Mesenchymal stem cell (in vitro differentiated cells and primary cell): ENCODE results near the gene PDZRN3.

ENCODE experiments used
- DNase-seq: peaks from one replicate; pipeline ENCODE4 v3.0.0-alpha.2; 2013
- H2AFZ ChIP-seq: one replicate; pipeline ENCODE4 v1.6.1; 2013; ENCODE audit warnings: low read depth, mild to moderate bottlenecking, control low read depth, inconsistent platforms, low read length, moderate library complexity
- H2AK5ac ChIP-seq: 2 replicates; pipeline ENCODE4 v1.6.1; 2013; ENCODE audit warnings: low read length, moderate library complexity, mild to moderate bottlenecking, inconsistent platforms; ENCODE audit not compliant: severe bottlenecking
- H2BK120ac ChIP-seq: one replicate; pipeline ENCODE4 v1.6.1; 2013; ENCODE audit warnings: low read depth, mild to moderate bottlenecking, inconsistent platforms, low read length, moderate library complexity
- H2BK12ac ChIP-seq, 2 experiments: one replicate each; pipeline ENCODE4 v1.6.1; 2013; ENCODE audit warnings: inconsistent platforms in 2 of 2, low read length in 2 of 2, mild to moderate bottlenecking in 2 of 2, moderate library complexity in 2 of 2, control low read depth in 1 of 2
- H2BK15ac ChIP-seq: one replicate; pipeline ENCODE4 v1.6.1; 2013; ENCODE audit warnings: mild to moderate bottlenecking, low read depth, inconsistent platforms; ENCODE audit not compliant: poor library complexity, severe bottlenecking
- H2BK5ac ChIP-seq: 2 replicates; pipeline ENCODE4 v1.6.1; 2013; ENCODE audit warnings: low read depth, mild to moderate bottlenecking, low read length, control low read depth, inconsistent platforms; ENCODE audit not compliant: poor library complexity, severe bottlenecking
- H3K14ac ChIP-seq, 2 experiments: one replicate each; pipeline ENCODE4 v1.6.1; 2013; ENCODE audit warnings: inconsistent platforms in 2 of 2, low read length in 2 of 2, control low read depth in 1 of 2, mild to moderate bottlenecking in 1 of 2, moderate library complexity in 1 of 2
- H3K18ac ChIP-seq, 2 experiments: one replicate each; pipeline ENCODE4 v1.6.1; 2013; ENCODE audit warnings: inconsistent platforms in 2 of 2, low read length in 2 of 2, control low read depth in 1 of 2, low read depth in 1 of 2, mild to moderate bottlenecking in 1 of 2
- H3K23ac ChIP-seq, 2 experiments: one replicate each; pipeline ENCODE4 v1.6.1; 2013; ENCODE audit warnings: inconsistent platforms in 2 of 2, low read length in 2 of 2, mild to moderate bottlenecking in 2 of 2, moderate library complexity in 2 of 2, control low read depth in 1 of 2
- H3K27ac ChIP-seq: 2 replicates; pipeline ENCODE4 v1.5.1; 2013; ENCODE audit warnings: mild to moderate bottlenecking, moderate library complexity, low read length, control low read depth, inconsistent platforms; ENCODE audit not compliant: poor library complexity, severe bottlenecking
- H3K27me3 ChIP-seq, 2 experiments: 2 replicates each; pipeline versions ENCODE4 v1.6.1 to v1.7.0; 2013; ENCODE audit warnings: low read length in 2 of 2, mild to moderate bottlenecking in 2 of 2, moderate library complexity in 2 of 2, control low read depth in 1 of 2, inconsistent platforms in 1 of 2; ENCODE audit not compliant: control insufficient read depth in 1 of 2, insufficient read depth in 1 of 2
- H3K36me3 ChIP-seq, 2 experiments: 2 replicates each; pipeline versions ENCODE4 v1.6.1 to v1.7.0; 2013; ENCODE audit warnings: low read length in 2 of 2, control low read depth in 1 of 2, inconsistent platforms in 1 of 2, low read depth in 1 of 2, mild to moderate bottlenecking in 1 of 2; ENCODE audit not compliant: insufficient read depth in 2 of 2, control insufficient read depth in 1 of 2
- H3K4ac ChIP-seq, 2 experiments: one replicate each; pipeline ENCODE4 v1.6.1; 2013; ENCODE audit warnings: inconsistent platforms in 2 of 2, low read length in 2 of 2, mild to moderate bottlenecking in 2 of 2, moderate library complexity in 2 of 2, control low read depth in 1 of 2, low read depth in 1 of 2
- H3K4me1 ChIP-seq: 2 replicates; pipeline ENCODE4 v1.6.1; 2013; ENCODE audit warnings: low read depth, low read length, control low read depth; ENCODE audit not compliant: control insufficient read depth, insufficient read depth
- H3K4me2 ChIP-seq: 2 replicates; pipeline ENCODE4 v1.6.1; 2013; ENCODE audit warnings: low read length, mild to moderate bottlenecking, inconsistent platforms; ENCODE audit not compliant: poor library complexity, severe bottlenecking
- H3K4me3 ChIP-seq, 2 experiments: 2 replicates each; pipeline versions ENCODE4 v1.5.1 to v1.7.0; 2013; ENCODE audit warnings: low read length in 2 of 2, mild to moderate bottlenecking in 2 of 2, control low read depth in 1 of 2, low read depth in 1 of 2; ENCODE audit not compliant: insufficient read depth in 1 of 2
- H3K79me1 ChIP-seq: replicated peaks from 2 replicates; pipeline ENCODE4 v1.6.1; 2013; ENCODE audit warnings: mild to moderate bottlenecking, control low read depth, low read length, inconsistent platforms; ENCODE audit not compliant: poor library complexity, severe bottlenecking
- H3K9ac ChIP-seq: 2 replicates; pipeline ENCODE4 v1.7.0; 2013; ENCODE audit warnings: mild to moderate bottlenecking, low read length, moderate library complexity
- H3K9me3 ChIP-seq: 2 replicates; pipeline ENCODE4 v1.7.0; 2013; ENCODE audit warnings: mild to moderate bottlenecking, low read length; ENCODE audit not compliant: control insufficient read depth
- H4K8ac ChIP-seq: one replicate; pipeline ENCODE4 v1.6.1; 2013; ENCODE audit warnings: inconsistent platforms, mild to moderate bottlenecking, low read length, moderate library complexity
- H4K91ac ChIP-seq: one replicate; pipeline ENCODE4 v1.6.1; 2013; ENCODE audit warnings: mild to moderate bottlenecking, low read length, inconsistent platforms
- WGBS: methylation state at CpG from one replicate; pipeline ENCODE4 v1.1.7; 2013; ENCODE audit warnings: mixed read lengths; 5-methylcytosine and 5-hydroxymethylcytosine counted together

PDZRN3 gene

DNA sequence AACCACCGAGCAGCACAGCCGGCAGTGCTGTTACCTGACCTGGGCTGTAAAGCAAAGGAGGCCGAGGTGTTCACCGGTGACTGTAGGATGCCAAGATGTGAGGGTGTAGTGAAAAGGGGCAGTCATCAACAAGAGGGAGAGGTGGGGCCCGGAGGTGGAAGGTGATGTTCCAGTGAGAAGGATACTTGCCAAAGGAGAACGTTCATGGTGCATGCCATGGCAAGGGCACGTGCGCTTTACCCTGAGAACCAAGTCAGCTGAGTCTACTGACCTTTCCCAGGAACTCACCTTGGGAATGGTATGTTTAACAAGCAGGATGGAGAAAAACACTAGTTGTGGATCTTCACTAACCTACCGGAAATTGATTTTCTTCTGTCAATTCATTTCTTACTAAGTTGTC lies 211.1 kb downstream of the PDZRN3 start:
- Histone ChIP-seq H3K79me1 (no peaks in the 10 kb centered on the region), H3K9ac (no peak overlapping the region), H4K91ac (peak overlapping the region; percentile 39), H2BK15ac (no peak overlapping the region), H3K23ac (no peak overlapping the region), H3K4me3 (no peak overlapping the region), H2AFZ (no peak overlapping the region), H3K18ac (no peak overlapping the region), H3K9me3 (no peaks in the 10 kb centered on the region), H2BK5ac (no peak overlapping the region), H3K4ac (no peak overlapping the region), H2BK120ac (no peak overlapping the region), H4K8ac (no peak overlapping the region), H2BK12ac (no peak overlapping the region), H3K27me3 (peaks cover 0 to 3% of the 10 kb centered on the region in 2 experiments), H3K4me1 (no peaks in the 10 kb centered on the region), H3K14ac (no peak overlapping the region), H3K36me3 (peaks cover 0 to 26% of the 10 kb centered on the region in 2 experiments), H2AK5ac (no peak overlapping the region), H3K27ac (no peak overlapping the region), H3K4me2 (no peak overlapping the region)
- 92% methylated on average over 8 of the region's 9 CpGs for WGBS
- no peak for DNase-seq

DNA sequence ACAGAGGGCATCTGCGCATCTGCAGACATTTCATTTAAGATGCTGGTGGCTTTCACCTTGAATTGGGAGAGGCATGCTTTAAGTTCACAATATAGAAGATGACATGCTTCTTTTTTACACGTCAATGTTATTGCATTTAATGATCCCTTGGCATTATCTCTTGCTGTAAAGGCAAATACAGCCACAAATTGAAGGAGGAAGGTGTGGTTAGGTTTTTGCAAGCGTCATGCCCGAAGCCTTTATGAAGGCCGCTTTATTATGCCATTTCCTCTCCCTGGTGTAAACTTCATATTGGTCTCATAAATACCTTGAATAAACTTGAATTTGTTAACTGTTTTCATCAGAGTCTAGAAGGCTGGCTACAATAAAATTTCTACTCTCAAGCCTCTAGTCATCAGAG lies 212.7 kb downstream of the PDZRN3 start:
- Histone ChIP-seq H3K36me3 (peaks cover 0 to 26% of the 10 kb centered on the region in 2 experiments), H3K27ac (no peak overlapping the region), H3K23ac (no peak overlapping the region), H3K18ac (no peak overlapping the region), H3K4me1 (no peaks in the 10 kb centered on the region), H3K4ac (no peak overlapping the region), H2BK12ac (no peak overlapping the region), H2AK5ac (no peak overlapping the region), H3K4me3 (no peak overlapping the region), H3K4me2 (no peak overlapping the region), H4K91ac (no peak overlapping the region), H3K14ac (no peak overlapping the region), H2BK15ac (no peak overlapping the region), H3K9me3 (no peaks in the 10 kb centered on the region), H2BK120ac (no peak overlapping the region), H3K9ac (no peak overlapping the region), H3K27me3 (peaks cover 0 to 3% of the 10 kb centered on the region in 2 experiments), H2BK5ac (no peak overlapping the region), H3K79me1 (no peaks in the 10 kb centered on the region), H2AFZ (no peak overlapping the region), H4K8ac (no peak overlapping the region)
- WGBS: 100% methylated on average over 1 of the region's 5 CpGs
- no peak for DNase-seq

DNA sequence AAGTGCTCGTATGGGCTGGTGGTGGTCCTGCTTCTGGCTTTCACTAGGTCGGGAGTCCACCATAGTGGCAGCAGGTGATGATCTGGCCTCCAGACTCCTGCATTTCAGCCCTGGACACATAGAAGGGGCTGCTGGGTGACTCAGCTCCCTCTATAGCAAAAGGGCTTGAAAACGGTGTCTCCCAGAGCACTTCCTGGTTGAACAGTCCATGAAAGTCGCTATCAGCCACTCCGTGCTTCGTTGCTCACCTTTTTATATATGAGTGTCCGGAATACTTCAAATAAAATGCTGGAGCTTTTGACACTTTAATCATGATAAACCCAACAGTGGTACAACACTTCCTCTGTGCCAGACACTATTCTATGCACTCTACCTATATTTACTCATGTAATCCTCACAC lies 213.2 kb downstream of the PDZRN3 start:
- no peaks in the 10 kb centered on the region for H3K79me1 ChIP-seq
- no peaks in the 10 kb centered on the region for H3K4me1 ChIP-seq
- H2BK120ac ChIP-seq: no peak overlapping the region
- H3K9ac ChIP-seq: no peak overlapping the region
- no peak for DNase-seq
- H3K18ac ChIP-seq: peak overlapping the region in 1 of 2 experiments; percentile 21
- H3K27me3 ChIP-seq: peaks cover 0 to 3% of the 10 kb centered on the region in 2 experiments
- H3K36me3 ChIP-seq: peaks cover 0 to 26% of the 10 kb centered on the region in 2 experiments
- H3K4me2 ChIP-seq: no peak overlapping the region
- no peak overlapping the region for H3K4me3 ChIP-seq
- 92% methylated on average over 7 of the region's 7 CpGs for WGBS
- H3K14ac ChIP-seq: peak overlapping the region in 1 of 2 experiments; percentile 88
- H3K23ac ChIP-seq: peak overlapping the region in 1 of 2 experiments; percentile 83
- no peak overlapping the region for H4K91ac ChIP-seq
- no peak overlapping the region for H3K4ac ChIP-seq
- H2BK5ac ChIP-seq: no peak overlapping the region
- no peak overlapping the region for H2AK5ac ChIP-seq
- no peaks in the 10 kb centered on the region for H3K9me3 ChIP-seq
- no peak overlapping the region for H4K8ac ChIP-seq
- no peak overlapping the region for H2BK15ac ChIP-seq
- no peak overlapping the region for H2AFZ ChIP-seq
- H2BK12ac ChIP-seq: no peak overlapping the region
- no peak overlapping the region for H3K27ac ChIP-seq

DNA sequence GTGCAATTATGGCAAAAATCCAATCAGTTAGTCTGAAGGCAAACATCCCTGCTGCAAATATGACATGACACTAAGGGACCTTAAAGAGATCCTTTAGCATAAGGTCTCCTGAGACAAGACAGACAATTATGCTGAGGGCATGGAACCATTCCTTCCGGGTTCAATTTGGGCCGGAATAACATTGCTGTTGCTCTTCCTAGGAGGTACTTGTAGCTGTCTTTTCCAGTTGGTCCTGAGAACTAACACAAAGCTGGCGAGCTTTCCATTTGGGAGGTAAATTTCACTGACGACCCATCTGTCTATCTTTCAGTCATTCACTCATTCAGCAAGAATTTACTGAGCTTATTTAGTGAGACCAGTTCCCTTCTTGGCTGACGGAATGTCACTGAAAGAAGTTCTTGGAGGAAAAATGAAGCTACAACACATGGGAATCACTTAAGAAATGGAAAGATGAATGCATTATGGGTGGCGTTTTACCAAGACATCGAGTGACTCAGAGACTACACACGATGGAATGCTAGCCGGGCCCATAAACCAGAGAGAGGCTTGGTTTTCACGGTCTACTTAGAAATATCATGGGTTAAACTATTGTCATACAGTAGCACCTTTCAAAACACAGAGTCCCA lies 215.5 kb downstream of the PDZRN3 start:
- H2BK15ac ChIP-seq: no peak overlapping the region
- no peak overlapping the region for H3K4me2 ChIP-seq
- H3K18ac ChIP-seq: no peak overlapping the region
- H2BK120ac ChIP-seq: no peak overlapping the region
- H3K36me3 ChIP-seq: peaks cover 0 to 26% of the 10 kb centered on the region in 2 experiments
- 94% methylated on average over 10 of the region's 10 CpGs for WGBS
- H4K91ac ChIP-seq: no peak overlapping the region
- no peak overlapping the region for H3K23ac ChIP-seq
- H3K14ac ChIP-seq: no peak overlapping the region
- H2AFZ ChIP-seq: no peak overlapping the region
- no peaks in the 10 kb centered on the region for H3K4me1 ChIP-seq
- no peak overlapping the region for H3K4ac ChIP-seq
- no peak overlapping the region for H2BK12ac ChIP-seq
- no peak overlapping the region for H2AK5ac ChIP-seq
- no peak for DNase-seq
- H3K27me3 ChIP-seq: peaks cover 0 to 3% of the 10 kb centered on the region in 2 experiments
- H4K8ac ChIP-seq: no peak overlapping the region
- H2BK5ac ChIP-seq: no peak overlapping the region
- H3K9me3 ChIP-seq: no peaks in the 10 kb centered on the region
- no peaks in the 10 kb centered on the region for H3K79me1 ChIP-seq
- H3K9ac ChIP-seq: no peak overlapping the region
- H3K4me3 ChIP-seq: peak overlapping the region in 1 of 2 experiments; percentile 42
- no peak overlapping the region for H3K27ac ChIP-seq
